ENCODE measurements around the gene MZT2A.
"Not testable (repeated sequence)": the region's sequence is repeated elsewhere in the genome, so short reads cannot be mapped to it uniquely, and the experiment has no call there.

The MZT2A gene

DNA sequence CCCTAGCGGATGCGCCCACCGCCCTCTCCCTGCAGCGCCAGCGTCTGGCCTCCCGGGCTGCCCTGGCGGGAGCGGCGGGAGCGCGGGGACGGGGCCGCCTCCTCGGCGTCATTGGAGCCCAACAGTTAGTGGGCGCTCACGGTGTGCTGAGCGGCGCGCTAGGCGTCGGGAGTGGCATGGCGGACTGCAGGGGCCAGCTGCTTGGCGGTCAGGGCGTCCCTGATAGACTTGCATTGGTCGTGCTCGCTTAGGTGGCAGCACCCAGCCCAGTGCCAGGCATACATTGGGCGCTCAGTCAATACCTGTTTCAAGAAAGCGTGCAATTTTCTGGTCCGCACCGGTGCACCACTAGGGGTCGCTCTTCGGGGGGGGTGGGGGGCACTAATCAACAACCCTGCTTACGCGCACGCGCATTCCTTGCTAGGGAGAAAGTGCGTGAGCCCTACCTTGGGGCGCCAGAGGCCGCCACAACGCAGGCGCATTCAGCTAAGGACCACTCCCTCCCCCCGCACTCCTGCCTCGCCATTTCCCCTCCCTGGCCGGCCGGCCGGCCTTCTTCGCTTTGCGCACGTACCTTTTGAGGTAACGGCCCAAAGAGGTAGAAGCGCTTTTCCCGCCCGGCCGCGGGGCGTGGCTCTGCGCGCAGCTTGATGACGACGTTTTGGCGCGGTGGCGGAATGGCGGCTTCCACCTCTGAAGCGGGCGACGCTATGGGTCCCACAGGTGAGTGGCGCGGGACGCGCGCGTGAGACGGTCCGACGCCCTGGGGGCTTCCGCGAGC is 411 bp upstream of the MZT2A start:
- peak; percentile 92 to 95 (median 94) for DNase-seq (ENCODE audit: low read depth in 2 of 3, low spot score in 1 of 3)

DNA sequence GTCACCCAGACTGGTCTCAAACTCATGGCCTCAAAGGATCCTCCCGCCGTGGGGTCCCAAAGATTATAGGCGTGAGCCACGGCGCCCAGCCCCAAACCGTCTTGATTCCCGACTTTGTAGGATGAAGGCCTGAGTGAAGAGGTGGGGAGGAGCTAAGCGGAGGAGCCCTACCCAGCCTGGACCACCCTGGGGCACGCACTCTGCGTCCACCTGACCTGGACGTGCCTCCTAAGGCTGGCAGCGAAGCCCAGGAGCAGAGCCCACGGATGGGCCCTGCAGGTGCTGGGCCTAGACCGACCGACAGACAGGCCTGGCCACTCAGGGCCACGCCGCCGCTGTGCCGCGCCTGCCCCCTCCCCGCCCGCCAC is 744 bp downstream of the MZT2A start:
- DNase-seq (ENCODE audit: low read depth in 2 of 3, low spot score in 1 of 3) = peak in 1 of 3 donors; percentile 5

DNA sequence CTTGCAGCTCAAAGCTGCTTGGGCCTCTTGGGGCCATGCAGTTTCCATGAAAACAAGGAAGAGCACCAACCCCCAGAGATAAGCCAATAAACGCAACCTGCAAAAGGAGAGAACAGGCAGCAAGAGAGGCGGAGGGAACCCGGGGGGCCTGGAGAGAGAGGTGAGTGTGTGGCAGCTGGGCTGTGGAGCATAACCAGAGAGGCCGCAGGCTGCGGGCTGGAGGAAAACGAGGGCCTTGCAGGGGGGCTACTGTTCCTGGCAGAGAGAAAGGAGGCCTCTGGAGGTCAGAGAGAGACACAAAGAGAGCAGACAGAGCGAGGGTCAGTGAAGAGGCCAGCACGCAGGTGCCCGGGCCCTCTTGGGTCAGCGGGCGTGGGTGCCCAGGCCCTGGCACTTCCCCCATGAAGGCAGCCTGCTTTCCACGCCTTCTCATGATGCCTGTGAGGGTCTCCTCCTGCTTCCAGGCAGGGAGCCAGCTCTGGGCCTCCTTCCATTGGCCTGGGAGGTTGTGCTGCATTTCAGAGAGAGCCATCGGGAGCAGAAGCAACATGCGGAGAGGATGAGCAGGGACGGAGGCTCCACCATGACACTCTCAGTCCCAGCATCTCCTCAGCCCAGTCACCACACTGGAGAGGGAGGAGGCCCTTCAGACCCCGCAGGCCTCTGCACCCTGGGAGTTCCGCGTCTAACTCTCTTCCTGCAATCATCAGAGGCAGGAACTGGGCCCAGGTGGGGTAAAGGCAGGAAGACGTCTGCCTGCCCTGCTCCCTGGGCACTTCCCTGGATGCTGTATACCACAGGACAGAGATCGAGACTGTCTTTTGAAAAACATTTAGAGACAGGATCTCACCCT is 1.4 kb downstream of the MZT2A start:
- peak in 1 of 3 donors; percentile 7 for DNase-seq (ENCODE audit: low read depth in 2 of 3, low spot score in 1 of 3)

DNA sequence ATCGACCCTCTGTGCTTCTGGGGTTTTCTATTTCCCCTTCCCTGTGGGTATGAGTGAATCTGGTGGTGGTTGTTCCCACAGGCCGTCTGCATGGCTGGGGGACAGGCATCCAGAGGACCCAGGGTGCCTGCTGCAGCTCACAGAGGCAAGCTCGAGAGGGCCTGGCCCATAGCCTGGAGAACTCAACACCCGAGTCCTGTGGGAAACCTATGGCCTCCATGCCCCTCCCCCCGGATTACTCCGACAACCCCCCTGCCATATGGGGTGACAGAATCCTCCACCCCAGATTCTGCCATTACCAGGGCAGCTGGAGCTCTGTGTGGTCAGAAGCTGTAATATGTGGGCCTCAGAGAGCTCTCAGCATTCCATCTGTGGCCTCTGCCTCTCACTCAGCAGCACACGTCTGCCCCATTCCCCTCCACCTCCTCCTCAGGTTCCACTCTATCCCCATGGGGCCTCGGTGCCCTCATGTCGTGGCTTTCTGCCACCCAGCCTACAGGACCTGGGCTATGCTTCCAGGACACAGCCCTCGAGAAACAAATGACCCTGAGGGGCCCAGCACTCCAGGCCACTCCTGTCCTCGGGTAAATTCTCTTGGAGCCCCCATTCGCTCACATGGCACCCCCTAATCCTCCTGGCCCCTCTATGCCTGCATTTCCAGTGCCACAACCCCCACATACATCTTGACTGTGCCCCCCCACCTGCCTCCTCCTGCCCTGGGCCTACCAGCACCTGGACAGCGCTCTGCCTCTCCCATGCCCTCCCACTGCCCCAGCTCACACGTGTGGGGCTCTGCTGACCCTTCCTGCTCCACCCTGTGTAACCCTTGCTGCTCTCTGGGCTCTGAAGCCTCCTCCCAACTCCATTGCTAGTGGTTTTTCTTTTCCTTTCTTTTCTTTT is 3.6 kb downstream of the MZT2A start:
- no peak for DNase-seq (ENCODE audit: low read depth in 2 of 3, low spot score in 1 of 3)

DNA sequence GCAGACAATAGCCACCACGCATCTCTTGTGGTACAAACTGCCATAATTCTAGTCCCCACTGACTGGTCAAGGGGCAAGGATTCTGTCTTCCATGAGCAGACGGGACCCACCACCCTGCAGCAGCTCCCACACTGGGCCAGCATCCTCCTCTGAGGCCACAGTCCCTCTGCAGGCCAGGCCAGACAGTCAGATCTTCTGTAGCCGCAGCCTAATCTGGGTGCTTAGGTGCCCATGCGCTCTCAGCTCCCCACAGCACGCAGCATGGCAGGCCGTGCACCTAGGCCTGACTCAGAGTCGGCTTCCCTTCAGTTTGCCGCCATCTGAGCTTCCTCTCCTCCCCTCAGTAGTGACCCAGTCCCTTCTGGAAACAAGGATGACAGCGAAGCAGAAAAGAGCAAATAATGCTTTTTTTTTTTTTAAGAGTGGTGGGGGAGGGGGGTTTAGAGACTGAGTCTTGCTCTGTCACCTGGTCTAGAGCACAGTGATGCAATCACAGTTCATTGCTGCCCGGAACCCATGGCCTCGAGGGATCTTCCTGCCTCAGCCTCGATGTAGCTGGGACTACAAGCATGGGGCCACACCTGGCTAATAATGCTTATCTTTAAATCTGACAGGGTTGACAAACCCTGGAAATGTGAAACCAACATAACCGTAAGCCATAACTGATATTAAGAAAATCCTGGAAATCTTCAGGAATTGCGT is 5.8 kb downstream of the MZT2A start:
- DNase-seq (ENCODE audit: low read depth in 2 of 3, low spot score in 1 of 3) = not testable (repeated sequence)

DNA sequence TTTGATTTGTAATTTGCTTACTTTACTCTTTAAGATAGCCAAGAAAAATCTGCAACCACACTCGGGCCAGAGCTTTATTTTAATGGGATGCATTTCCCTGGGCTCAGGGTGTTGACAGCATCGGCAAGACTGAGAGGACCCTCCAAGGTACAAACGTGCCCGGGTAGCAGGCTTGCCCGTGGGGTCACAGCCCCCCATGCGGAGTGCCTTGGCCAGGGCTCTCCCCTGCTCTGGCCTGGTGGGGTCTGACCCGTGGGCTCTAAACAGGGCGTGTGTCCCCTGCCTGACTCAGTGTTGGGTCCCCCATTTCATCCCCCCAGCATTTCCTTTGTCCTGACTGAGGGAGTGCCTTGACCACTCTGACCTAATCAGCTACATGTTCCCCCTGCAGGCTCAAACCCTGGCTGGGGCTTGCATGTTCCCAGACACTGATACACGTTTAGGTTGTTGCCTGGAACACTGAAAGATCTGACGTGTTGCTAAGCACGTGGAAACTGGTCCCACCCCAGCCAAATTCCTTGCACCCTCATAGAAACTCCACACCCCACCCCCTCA is 7.2 kb downstream of the MZT2A start:
- DNase-seq (ENCODE audit: low read depth in 2 of 3, low spot score in 1 of 3) = not testable (repeated sequence)

DNA sequence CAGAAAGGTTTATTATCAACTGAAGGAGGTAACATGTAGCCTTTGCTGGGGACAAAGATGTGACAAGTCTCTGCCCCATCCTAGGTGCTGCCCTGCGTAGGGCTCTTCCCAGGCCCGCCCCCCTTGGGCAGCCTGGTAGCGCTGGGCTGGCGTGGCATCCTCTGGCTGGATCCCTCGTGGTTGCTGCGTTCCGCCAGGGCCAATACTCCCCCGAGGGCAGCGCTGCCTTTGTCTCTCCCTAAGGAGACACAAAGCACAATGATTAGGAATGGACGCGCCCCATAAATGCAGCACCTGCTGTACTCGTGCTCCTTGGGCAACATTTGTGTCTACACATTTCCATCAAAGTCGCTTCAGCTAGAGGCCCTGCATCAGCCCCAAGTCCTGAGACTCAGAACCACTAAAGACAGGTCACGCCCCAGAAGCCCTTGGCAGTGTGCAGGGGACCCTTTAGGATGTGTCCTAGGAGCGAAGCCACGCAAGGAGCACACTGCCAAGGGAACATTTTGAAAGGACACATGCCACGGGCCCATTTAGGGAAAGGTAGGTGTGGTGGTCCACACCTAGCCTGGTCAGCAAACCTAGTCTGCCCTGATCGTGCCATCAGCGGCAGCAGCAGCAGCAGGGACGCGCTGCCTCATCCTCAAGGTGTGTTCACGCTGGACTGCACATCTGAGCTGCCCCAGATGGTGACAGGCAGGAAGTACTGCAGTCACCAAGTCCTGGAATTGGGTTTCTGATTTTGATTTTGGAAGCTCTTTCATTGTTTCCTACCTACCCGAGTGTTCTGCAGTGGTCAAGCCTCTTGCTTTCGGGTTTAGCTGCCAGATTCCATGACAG is 8.0 kb downstream of the MZT2A start:
- DNase-seq (ENCODE audit: low read depth in 2 of 3, low spot score in 1 of 3) = not testable (repeated sequence)

DNA sequence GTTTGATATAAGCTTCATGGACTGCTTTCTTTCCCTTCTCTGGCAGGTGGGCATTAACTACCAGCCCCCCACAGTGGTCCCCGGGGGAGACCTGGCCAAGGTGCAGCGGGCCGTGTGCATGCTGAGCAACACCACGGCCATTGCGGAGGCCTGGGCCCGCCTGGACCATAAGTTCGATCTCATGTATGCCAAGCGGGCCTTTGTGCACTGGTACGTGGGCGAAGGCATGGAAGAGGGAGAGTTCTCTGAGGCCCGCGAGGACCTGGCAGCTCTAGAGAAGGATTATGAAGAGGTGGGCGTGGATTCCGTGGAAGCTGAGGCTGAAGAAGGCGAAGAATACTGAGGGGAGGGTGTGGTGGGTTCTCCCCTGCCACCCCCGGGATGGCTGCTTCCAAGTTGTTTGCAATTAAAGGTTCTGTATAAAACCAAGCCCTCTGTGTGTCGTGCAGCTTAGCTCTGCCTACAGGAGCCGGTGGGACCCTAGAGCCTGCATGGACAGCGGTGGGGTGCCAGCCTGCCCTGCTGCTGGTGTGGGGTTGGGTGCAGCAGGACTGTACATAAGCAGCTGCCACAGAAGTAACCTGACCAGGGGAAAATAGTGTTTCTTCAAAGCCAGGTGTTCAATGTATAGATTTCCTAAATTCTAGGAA is 9.6 kb downstream of the MZT2A start:
- DNase-seq (ENCODE audit: low read depth in 2 of 3, low spot score in 1 of 3) = not testable (repeated sequence)

DNA sequence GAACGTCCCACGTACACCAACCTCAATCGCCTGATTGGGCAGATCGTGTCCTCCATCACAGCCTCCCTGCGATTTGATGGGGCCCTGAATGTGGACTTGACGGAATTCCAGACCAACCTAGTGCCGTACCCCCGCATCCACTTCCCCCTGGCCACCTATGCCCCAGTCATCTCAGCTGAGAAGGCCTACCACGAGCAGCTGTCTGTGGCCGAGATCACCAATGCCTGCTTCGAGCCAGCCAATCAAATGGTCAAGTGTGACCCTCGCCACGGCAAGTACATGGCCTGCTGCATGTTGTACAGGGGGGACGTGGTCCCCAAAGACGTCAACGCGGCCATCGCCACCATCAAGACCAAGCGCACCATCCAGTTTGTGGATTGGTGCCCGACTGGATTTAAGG is 11.8 kb downstream of the MZT2A start:
- DNase-seq (ENCODE audit: low read depth in 2 of 3, low spot score in 1 of 3) = not testable (repeated sequence)

DNA sequence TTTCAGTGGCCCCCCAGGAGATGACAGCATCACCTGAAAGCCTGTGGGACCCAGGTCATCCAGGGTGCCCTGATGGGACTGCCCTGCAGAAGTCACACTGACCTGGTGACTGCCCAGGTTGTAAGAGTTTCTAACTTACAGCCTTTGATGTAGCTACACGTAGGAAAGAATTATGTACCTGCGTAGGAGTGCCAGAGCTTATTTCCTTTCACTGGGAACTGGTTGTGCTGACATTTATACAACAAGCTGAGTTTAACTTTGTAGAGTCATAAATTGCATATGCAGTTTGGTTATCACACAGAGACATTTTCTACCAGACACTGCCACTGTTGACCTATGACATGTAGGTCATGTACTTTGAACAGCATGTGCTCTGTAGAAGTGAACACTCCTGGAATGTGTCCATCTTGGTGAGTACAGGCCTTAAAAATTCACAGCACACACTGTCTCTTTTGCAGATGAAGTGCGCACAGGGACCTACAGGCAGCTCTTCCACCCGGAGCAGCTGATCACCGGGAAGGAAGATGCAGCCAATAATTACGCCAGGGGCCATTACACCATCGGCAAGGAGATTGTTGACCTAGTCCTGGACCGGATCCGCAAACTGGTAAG is 13.2 kb downstream of the MZT2A start:
- not testable (repeated sequence) for DNase-seq (ENCODE audit: low read depth in 2 of 3, low spot score in 1 of 3)

DNA sequence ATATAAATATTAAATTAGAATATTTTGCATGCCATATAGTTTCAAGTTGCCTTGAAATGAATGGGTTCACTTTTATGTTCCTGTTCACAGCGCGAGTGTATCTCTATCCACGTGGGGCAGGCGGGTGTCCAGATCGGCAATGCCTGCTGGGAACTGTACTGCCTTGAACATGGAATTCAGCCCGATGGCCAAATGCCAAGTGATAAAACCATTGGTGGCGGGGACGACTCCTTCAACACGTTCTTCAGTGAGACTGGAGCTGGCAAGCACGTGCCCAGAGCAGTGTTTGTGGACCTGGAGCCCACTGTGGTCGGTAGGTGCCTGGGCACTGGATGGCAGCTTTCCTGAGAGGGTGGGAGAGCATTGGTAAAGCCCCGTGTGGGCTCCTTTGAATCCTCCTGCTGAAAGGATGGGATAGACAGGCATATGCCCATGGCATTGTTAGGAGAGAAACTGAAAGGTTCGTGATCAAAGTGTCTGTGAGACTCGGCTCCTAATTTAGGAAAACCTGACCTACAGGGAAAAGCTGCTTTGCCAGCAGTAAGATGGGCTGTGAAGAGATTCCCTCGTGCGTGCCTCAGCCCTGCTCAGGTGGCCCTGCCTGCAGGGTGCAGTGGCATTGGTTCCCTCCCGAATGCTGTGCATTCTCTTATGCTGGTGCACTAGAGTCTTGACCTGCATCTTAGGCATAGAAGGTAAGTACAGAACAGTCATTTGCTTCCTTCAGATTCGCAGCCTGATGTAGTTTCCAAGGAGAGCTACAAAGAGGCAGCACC is 13.9 kb downstream of the MZT2A start:
- not testable (repeated sequence) for DNase-seq (ENCODE audit: low read depth in 2 of 3, low spot score in 1 of 3)

DNA sequence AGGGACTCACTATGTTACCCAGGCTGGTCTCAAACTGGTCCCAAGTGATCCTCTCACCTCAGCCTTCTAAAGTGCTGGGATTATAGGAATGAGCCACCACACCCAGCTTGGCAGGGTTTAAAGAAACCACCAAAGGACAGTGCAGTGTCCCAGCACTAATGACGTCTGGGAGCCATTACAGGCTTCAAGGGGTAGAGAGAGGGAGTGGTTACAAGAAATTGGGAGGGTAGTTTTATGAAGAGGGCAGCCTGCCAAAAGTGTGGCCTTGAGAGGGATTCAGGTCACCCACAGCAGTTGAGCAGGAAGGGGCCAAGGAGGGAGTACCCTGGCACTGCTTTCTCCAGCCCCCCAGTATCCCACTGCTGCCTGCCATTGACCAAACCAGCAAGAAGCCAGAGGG is 15.0 kb downstream of the MZT2A start:
- DNase-seq (ENCODE audit: low read depth in 2 of 3, low spot score in 1 of 3) = not testable (repeated sequence)

DNA sequence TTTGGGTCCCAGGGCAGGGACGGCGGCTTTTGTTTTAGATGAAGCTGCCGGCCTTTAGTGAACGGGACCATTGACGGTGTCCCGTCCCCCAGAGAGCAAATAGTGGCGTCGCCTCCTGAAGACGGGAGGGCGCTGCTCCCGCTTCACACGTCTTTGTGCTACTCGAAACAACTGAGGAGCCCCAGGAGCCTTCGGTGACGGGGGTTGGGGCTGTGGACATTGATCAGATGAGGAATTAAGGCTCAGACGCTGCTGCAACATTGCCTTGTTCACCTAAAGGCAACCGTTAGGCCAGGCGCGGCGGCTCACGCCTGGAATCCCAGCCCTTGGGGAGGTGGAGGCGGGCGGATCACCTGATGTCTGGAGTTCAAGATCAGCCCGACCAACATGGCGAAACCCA is 15.8 kb downstream of the MZT2A start:
- not testable (repeated sequence) for DNase-seq (ENCODE audit: low read depth in 2 of 3, low spot score in 1 of 3)

DNA sequence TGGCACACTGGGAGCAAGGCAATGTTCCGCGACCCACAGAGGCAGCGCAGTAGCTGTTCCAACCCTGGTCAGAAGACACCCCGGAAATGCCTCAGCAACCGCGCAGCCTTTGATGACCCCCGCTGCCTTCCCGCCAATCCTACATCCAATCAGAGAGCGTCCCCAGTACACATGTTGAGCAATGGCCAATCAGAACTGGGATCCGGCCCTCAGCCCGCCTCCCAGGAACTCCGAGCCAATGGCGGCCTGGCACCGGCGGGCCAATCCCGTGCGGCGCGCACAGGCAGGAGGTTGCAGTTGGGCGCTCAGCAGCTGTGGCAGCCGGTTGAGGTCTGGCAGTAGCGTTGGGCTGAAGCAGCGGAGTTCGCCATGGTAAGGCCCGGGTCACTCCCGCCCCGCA is 16.4 kb downstream of the MZT2A start, which contains the start of gene TUBA3D:
Gene TUBA3D, plus strand, starts transcription at position 289 of the 400 bp plus-strand sequence. Its CDS starts 81 bp downstream, at position 370.
- DNase-seq (ENCODE audit: low read depth in 2 of 3, low spot score in 1 of 3) = no peak

DNA sequence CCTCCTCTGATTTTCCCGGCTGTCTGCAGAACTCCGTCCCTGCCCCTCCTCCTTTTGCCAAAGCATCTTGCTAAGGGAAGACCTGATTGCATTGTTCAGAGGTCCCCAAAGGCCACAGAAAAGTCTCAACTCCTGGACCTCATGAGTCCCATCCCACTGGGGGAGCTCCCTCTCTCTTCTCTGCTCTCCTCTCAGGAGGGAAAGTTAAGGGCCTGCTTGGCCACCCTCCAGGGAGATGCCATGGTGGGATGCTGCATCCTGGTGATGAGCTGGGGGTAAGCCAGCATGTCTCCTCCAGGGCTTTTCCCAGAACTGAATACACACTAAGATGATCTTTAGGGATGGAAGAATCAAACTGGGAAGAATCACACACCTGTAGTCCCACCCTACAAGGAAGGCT is 18.9 kb downstream of the MZT2A start:
- DNase-seq (ENCODE audit: low read depth in 2 of 3, low spot score in 1 of 3) = not testable (repeated sequence)

DNA sequence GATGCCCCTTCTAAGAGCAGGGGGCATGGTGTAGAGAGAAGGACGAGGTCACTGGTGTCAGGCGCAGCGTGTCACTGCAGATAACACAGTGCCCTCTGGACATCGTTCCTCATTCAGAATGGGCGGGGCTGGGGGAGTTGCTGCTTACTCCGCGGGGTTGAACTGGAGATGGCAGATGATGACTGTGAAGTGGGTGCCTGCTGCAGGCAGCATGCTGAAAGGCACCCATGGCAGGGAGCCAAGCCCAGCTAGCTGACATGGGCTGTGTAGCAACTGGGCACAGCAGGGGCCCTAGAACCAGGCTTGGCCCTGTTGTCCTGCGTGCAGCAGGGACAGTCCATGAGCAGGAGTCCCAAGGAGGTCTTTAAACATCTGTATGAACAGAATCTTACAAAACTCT is 20.6 kb downstream of the MZT2A start:
- not testable (repeated sequence) for DNase-seq (ENCODE audit: low read depth in 2 of 3, low spot score in 1 of 3)

DNA sequence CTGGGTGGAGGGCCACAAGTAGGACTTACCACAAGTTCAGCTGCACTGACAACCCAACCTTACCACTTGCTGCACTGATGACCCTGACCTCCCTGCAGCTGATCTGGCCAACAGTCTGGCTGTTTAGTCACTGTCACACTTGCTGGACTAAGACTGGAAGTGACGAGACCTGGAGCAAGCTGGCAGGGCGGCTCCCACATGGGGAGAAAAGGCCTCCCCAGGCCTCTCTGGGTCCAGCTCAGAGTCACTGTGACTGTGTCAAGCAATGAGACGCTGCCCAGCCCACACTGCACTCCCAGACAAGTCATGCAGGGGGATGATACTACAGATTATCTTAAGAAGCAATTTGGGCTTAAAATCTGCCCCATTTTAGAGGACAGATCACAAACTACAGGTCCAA is 21.3 kb downstream of the MZT2A start:
- DNase-seq (ENCODE audit: low read depth in 2 of 3, low spot score in 1 of 3) = not testable (repeated sequence)

DNA sequence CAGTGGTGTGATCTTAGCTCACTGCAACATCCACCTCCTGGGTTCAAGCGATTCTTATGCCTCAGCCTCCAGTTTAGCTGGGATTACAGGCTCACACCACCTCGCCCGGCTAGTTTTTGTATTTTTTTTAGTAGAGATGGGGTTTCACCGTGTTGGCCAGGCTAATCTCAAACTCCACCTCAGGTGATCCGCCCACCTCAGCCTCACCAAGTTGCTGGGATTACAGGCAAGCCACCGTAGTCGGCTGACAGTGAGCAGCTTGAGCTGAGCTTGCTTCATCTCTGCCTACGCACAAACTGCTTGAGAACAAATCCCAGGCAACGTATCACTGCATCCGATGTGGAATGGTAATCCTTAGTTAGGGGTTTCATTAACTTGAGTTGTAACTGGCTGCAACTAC is 24.5 kb downstream of the MZT2A start:
- not testable (repeated sequence) for DNase-seq (ENCODE audit: low read depth in 2 of 3, low spot score in 1 of 3)
